OCI-LY7 (cell line): ENCODE data around the gene SUCLG1. TPM values are rescaled to one million over a fixed set of nuclear protein-coding genes. Genes with fewer than 3 reads are reported as not detected.

ENCODE experiments used
- BruUV-seq: library from RNA; stranded (reverse); fragments of 400-500 nt; replicated peaks from 2 replicates; lab custom pipeline; 2021; lab: Mats Ljungman, UMichigan
- CTCF ChIA-PET: fragments of 300-600 bp; sonication (Branson Sonifier 250); formaldehyde crosslinking; loops from one replicate; lab custom pipeline; 2022; ENCODE audit warnings: antibody characterized with exemption; ENCODE audit not compliant: unreplicated experiment; lab: Charles Lee
- POLR2A ChIA-PET: fragments of 300-600 bp; sonication (Branson Sonifier 250); formaldehyde crosslinking; loops from one replicate; lab custom pipeline; 2022; ENCODE audit warnings: antibody characterized with exemption; lab: Charles Lee
- DNase-seq: peaks from one replicate; pipeline ENCODE4 v3.0.0-alpha.2; 2015; ENCODE audit warnings: low spot score
- H2AFZ ChIP-seq: fragments of 200-600 bp; sonication (generic), shearing (Covaris generic); 2 replicates; pipeline ENCODE4 v1.6.1; 2014; ENCODE audit warnings: mild to moderate bottlenecking, antibody characterized with exemption, low read length, moderate library complexity
- H3K27ac ChIP-seq: fragments of 200-600 bp; sonication (generic); 2 replicates; pipeline ENCODE4 v1.5.1; 2014; ENCODE audit warnings: mixed run types, low read depth, mild to moderate bottlenecking, moderate library complexity, low read length, inconsistent platforms; ENCODE audit not compliant: poor library complexity, severe bottlenecking
- H3K36me3 ChIP-seq: fragments of 200-600 bp; sonication (generic); 2 replicates; pipeline ENCODE4 v1.6.1; 2014; ENCODE audit warnings: mild to moderate bottlenecking, antibody characterized with exemption, low read length, moderate library complexity, mixed read lengths; ENCODE audit not compliant: insufficient read depth
- H3K4me1 ChIP-seq: fragments of 200-600 bp; sonication (generic); 2 replicates; pipeline ENCODE4 v1.5.1; 2014; ENCODE audit warnings: mild to moderate bottlenecking, low read length; ENCODE audit not compliant: insufficient read depth, poor library complexity, severe bottlenecking
- H3K4me2 ChIP-seq: fragments of 200-600 bp; sonication (generic); 2 replicates; pipeline ENCODE4 v1.6.1; 2014; ENCODE audit warnings: mild to moderate bottlenecking, low read length
- H3K4me3 ChIP-seq: fragments of 200-600 bp; sonication (generic); 2 replicates; pipeline ENCODE4 v1.5.1; 2014; ENCODE audit warnings: mild to moderate bottlenecking, low read depth, low read length; ENCODE audit not compliant: poor library complexity, severe bottlenecking
- H3K79me2 ChIP-seq: fragments of 200-600 bp; sonication (generic); 2 replicates; pipeline ENCODE4 v1.6.1; 2016; ENCODE audit warnings: low read depth, mild to moderate bottlenecking, low read length, moderate library complexity, mixed read lengths; ENCODE audit not compliant: insufficient read depth
- H3K9me2 ChIP-seq: fragments of 200-600 bp; sonication (generic); 2 replicates; pipeline ENCODE4 v1.6.1; 2016; ENCODE audit warnings: mild to moderate bottlenecking, low read length, mixed read lengths; ENCODE audit not compliant: insufficient read depth
- H3K9me3 ChIP-seq: fragments of 200-600 bp; sonication (generic); 2 replicates; pipeline ENCODE4 v1.6.1; 2014; ENCODE audit warnings: mild to moderate bottlenecking, mixed run types, low read length, mixed read lengths
- H4K20me1 ChIP-seq: fragments of 200-600 bp; sonication (generic); 2 replicates; pipeline ENCODE4 v1.6.1; 2014; ENCODE audit warnings: mild to moderate bottlenecking, antibody characterized with exemption, low read length, moderate library complexity, mixed read lengths; ENCODE audit not compliant: insufficient read depth
- EZH2phosphoT487 ChIP-seq: fragments of 200-600 bp; sonication (generic); IDR thresholded peaks from 2 replicates; pipeline ENCODE4 v1.6.1; 2018; ENCODE audit warnings: low read depth, borderline replicate concordance, mild to moderate bottlenecking, mixed run types, antibody characterized with exemption, low read length, moderate library complexity, mixed read lengths
- intact Hi-C: fragments of 100-400 bp; cut with micrococcal nuclease; formaldehyde crosslinking; loops from one replicate; pipeline ENCODE4 v1.10.0; 2022; ENCODE audit not compliant: unreplicated experiment
- total RNA-seq, 2 experiments: library from RNA; depleted of rRNA in 1 of 2; stranded (reverse); fragments of >200 nt in 1 of 2; shearing (Covaris generic) in 1 of 2; gene quantifications; 2 replicates each; pipeline ENCODE4 v1.2.3, GENCODE V29; 2014 to 2022
- TF ChIP-seq, protein P1 (sequence below): fragments of 200-600 bp; sonication (generic); conservative IDR thresholded peaks from 2 replicates; pipeline ENCODE4 v1.5.1; 2014; ENCODE audit warnings: mild to moderate bottlenecking, antibody characterized with exemption, low read length, moderate library complexity, mixed read lengths

The SUCLG1 gene
- total RNA-seq, 2 experiments from 2014 or later: 50.6 to 66.4 TPM

DNA sequence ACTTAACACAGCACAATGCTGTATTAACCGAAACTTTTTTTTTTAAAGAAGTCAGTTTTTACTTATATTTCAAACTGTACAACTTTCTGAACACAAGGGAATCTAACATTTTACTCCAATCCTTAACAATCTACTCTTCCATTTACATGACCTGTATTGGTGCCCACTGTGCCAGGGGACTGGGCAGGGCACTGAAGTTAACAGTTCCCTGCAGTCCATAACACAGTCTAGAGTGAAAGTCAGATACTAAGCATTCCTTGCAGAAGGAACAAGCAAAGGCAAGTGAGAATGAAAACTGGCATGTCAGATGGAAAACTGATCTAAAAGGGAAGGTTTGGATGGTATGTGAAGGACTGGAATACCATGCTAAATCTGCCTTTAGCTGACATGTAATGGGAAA lies 29.8 kb downstream of the SUCLG1 start:
- H4K20me1 ChIP-seq: no peaks in the 10 kb centered on the region; the same call in 1 of the 2 replicates
- CTCF ChIA-PET: no interaction called here

DNA sequence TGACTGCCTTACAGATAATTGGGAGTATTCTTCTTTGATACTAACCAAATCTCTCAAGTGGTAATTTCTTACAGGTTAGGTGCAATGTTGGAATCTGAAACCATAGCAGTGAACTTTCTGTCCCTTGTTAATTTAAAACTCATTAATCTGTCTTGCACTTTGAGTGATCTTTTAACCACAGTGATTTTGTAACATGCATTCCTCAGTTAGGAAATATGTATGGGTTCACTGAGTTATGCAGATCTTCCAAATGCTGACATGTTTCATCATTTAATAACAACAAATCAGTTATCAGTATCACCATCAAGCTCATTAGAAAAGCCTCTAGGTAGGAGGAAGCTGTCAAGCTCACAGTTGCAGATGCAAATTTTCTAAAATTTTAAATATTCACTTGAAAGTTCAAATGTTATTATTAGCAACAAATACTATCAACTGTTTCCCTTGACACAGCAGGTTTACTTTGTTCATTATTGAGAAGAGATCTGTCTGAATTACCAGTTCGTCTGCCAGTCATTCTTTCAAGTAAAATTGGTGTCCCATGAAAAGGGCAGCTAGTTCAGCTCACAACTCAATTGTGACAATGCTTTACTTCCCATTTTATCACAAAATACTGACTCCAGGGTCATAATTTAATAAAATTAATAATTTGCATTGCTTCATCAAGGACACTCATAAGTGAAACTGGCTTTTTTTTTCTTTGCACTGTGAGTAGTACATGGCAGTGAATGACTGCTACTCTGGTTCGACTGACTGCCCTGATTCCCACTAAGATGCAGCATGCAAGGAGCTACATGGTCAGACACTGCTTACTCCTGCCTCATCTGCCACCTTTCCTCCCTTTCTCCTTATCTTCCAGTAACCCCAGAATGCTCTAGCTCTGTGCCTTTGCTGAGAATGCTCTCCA lies 31.6 kb downstream of the SUCLG1 start:
- no TSS peak for BruUV-seq
- H3K4me3 ChIP-seq: no peak overlapping the region
- DNase-seq: no peak
- peaks cover 81% of the 10 kb centered on the region for H3K36me3 ChIP-seq
- no peak overlapping the region for H3K27ac ChIP-seq
- intact Hi-C loops: no loop called here
- ChIA-PET POLR2A (interaction anchor here (0.6 to 0.7 kb wide), 2 partner anchors 34 to 389 kb away, joined by 3 read pairs; no protein-coding TSS in a partner anchor), CTCF (no interaction called here)
- no peaks in the 10 kb centered on the region for H3K9me3 ChIP-seq
- H3K4me2 ChIP-seq: no peak overlapping the region
- no peaks in the 10 kb centered on the region; the same call in 1 of the 2 replicates for H4K20me1 ChIP-seq
- peaks cover 5% of the 10 kb centered on the region for H3K4me1 ChIP-seq
- H3K79me2 ChIP-seq: no peaks in the 10 kb centered on the region
- no peak overlapping the region for H2AFZ ChIP-seq
- TF ChIP-seq, protein P1, sequence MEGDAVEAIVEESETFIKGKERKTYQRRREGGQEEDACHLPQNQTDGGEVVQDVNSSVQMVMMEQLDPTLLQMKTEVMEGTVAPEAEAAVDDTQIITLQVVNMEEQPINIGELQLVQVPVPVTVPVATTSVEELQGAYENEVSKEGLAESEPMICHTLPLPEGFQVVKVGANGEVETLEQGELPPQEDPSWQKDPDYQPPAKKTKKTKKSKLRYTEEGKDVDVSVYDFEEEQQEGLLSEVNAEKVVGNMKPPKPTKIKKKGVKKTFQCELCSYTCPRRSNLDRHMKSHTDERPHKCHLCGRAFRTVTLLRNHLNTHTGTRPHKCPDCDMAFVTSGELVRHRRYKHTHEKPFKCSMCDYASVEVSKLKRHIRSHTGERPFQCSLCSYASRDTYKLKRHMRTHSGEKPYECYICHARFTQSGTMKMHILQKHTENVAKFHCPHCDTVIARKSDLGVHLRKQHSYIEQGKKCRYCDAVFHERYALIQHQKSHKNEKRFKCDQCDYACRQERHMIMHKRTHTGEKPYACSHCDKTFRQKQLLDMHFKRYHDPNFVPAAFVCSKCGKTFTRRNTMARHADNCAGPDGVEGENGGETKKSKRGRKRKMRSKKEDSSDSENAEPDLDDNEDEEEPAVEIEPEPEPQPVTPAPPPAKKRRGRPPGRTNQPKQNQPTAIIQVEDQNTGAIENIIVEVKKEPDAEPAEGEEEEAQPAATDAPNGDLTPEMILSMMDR: no peak
- no peak for TF ChIP-seq EZH2phosphoT487
- H3K9me2 ChIP-seq: no peaks in the 10 kb centered on the region

More for the DNA sequence above, 29.8 kb downstream of the SUCLG1 start:
- Histone ChIP-seq H3K79me2 (no peaks in the 10 kb centered on the region), H3K9me3 (no peaks in the 10 kb centered on the region), H2AFZ (no peak overlapping the region), H3K4me2 (no peak overlapping the region), H3K27ac (no peak overlapping the region), H3K4me1 (peaks cover 5% of the 10 kb centered on the region), H3K36me3 (peaks cover 80% of the 10 kb centered on the region), H3K9me2 (no peaks in the 10 kb centered on the region), H3K4me3 (no peak overlapping the region)
- no peak for DNase-seq
- TF ChIP-seq, protein P1: no peak
- no peak for TF ChIP-seq EZH2phosphoT487
- intact Hi-C loops: no loop called here
- POLR2A ChIA-PET: no interaction called here
- BruUV-seq: no TSS peak

DNA sequence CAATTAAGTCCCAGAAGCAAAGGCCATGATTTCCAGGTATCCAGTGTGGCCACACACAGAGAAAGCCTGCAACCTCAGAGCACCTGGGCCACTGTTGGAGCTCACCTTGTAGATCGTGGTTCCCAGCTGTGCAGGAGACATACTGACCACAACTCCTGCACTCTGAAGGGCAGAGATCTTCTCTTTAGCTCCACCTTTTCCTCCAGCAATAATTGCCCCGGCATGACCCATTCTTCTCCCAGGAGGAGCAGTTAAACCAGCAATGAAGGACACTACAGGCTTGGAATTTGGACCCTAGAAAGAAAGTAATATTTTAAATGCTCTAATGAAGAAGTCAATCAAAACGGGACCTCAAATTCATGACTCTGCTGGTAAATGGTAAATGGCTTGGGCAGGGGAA lies 33.8 kb downstream of the SUCLG1 start:
- H4K20me1 ChIP-seq: no peaks in the 10 kb centered on the region; the same call in 1 of the 2 replicates
- intact Hi-C loops: no loop called here
- peaks cover 65% of the 10 kb centered on the region for H3K36me3 ChIP-seq
- H3K9me3 ChIP-seq: no peaks in the 10 kb centered on the region
- TF ChIP-seq, protein P1: no peak
- no peak for TF ChIP-seq EZH2phosphoT487
- no TSS peak for BruUV-seq
- ChIA-PET POLR2A (no interaction called here), CTCF (no interaction called here)
- H3K27ac ChIP-seq: no peak overlapping the region
- H3K4me3 ChIP-seq: no peak overlapping the region
- H2AFZ ChIP-seq: no peak overlapping the region
- no peaks in the 10 kb centered on the region for H3K9me2 ChIP-seq
- H3K4me1 ChIP-seq: peaks cover 5% of the 10 kb centered on the region
- H3K79me2 ChIP-seq: no peaks in the 10 kb centered on the region
- no peak overlapping the region for H3K4me2 ChIP-seq
- no peak for DNase-seq
